HG03196 (cell line): ENCODE results near the gene FTCD.
"Not testable (repeated sequence)": the region's sequence is repeated elsewhere in the genome, so short reads cannot be mapped to it uniquely, and the experiment has no call there.

Experiments used
- ATAC-seq: cut with Tn5 transposase; IDR thresholded peaks from one replicate; pipeline ENCODE4 v1.9.1; 2021; ENCODE audit not compliant: unreplicated experiment

Gene FTCD

GRCh38 chr21:46188226-46189212 lies 33.1 kb upstream of the FTCD start:
- ATAC-seq, result no peak

GRCh38 chr21:46187814-46188213 lies 32.4 kb upstream of the FTCD start:
- ATAC-seq, result no peak

GRCh38 chr21:46187261-46187660 lies 31.9 kb upstream of the FTCD start:
- ATAC-seq, result no peak

- ATAC-seq, result no peak
These were observed 30.3 kb upstream of the FTCD start for GRCh38 chr21:46185716-46186115.

GRCh38 chr21:46184625-46185555 lies 29.5 kb upstream of the FTCD start:
- ATAC-seq, result no peak

GRCh38 chr21:46183910-46184624 lies 28.7 kb upstream of the FTCD start, which contains the start of gene SPATC1L:
Gene SPATC1L (minus strand): TSS chr21:46184459. CDS start chr21:46182816, 1,643 bp downstream.
- ATAC-seq, result no peak

GRCh38 chr21:46183337-46183909 lies 28.0 kb upstream of the FTCD start:
- not testable (repeated sequence) for ATAC-seq

GRCh38 chr21:46182548-46183336 lies 27.4 kb upstream of the FTCD start:
- no peak for ATAC-seq

GRCh38 chr21:46181953-46182547 lies 26.7 kb upstream of the FTCD start:
- no peak for ATAC-seq

- no peak for ATAC-seq
These were observed 26.1 kb upstream of the FTCD start for GRCh38 chr21:46181436-46181835.

- ATAC-seq, result no peak
These were observed 25.5 kb upstream of the FTCD start for GRCh38 chr21:46180778-46181391.

GRCh38 chr21:46180079-46180722 lies 24.8 kb upstream of the FTCD start:
- ATAC-seq, result no peak

GRCh38 chr21:46179708-46180078 lies 24.3 kb upstream of the FTCD start:
- ATAC-seq, result no peak

GRCh38 chr21:46178961-46179360 lies 23.6 kb upstream of the FTCD start:
- ATAC-seq, result no peak

GRCh38 chr21:46176443-46177129 lies 21.2 kb upstream of the FTCD start:
- not testable (repeated sequence) for ATAC-seq

GRCh38 chr21:46173573-46173972 lies 18.2 kb upstream of the FTCD start:
- no peak for ATAC-seq

GRCh38 chr21:46172863-46173528 lies 17.6 kb upstream of the FTCD start:
- ATAC-seq, result no peak
